ENCODE results near the gene MLLT3.

DNA sequence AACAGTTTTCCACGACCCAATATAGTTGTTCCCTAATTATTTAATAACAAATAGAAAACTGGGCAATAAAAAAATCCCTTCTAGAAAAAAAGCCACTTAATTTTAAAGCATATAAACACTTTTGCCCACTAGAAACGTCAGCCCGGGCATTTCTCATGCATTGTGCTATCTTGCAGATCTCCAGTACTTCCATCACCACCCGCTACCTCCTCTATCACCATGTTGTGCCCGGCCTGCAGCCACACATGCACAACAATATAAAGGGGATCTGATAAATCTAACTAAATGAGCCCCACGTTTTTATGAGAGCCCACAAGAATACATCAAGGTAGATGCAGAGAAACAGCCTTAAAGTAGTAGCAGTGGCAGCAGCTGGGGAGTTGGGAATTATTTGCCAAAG, 272.7 kb downstream of the MLLT3 start:
- TF ChIP-seq CTCF (IDR thresholded peaks at IDR 0.05) (no peak), POLR2A (IDR thresholded peaks at IDR 0.05) (no peak)

Measured in right lobe of liver (tissue), 4 donors.